GM19372 (cell line): Measurements from ENCODE around the gene MORN1.
"Not testable (repeated sequence)": the region's sequence is repeated elsewhere in the genome, so short reads cannot be mapped to it uniquely, and the experiment has no call there.

Experiments used
- ATAC-seq: cut with Tn5 transposase; IDR thresholded peaks from one replicate; pipeline ENCODE4 v1.9.1; 2021; ENCODE audit warnings: mild to moderate bottlenecking, low read depth, moderate library complexity; ENCODE audit not compliant: unreplicated experiment

The MORN1 gene

DNA sequence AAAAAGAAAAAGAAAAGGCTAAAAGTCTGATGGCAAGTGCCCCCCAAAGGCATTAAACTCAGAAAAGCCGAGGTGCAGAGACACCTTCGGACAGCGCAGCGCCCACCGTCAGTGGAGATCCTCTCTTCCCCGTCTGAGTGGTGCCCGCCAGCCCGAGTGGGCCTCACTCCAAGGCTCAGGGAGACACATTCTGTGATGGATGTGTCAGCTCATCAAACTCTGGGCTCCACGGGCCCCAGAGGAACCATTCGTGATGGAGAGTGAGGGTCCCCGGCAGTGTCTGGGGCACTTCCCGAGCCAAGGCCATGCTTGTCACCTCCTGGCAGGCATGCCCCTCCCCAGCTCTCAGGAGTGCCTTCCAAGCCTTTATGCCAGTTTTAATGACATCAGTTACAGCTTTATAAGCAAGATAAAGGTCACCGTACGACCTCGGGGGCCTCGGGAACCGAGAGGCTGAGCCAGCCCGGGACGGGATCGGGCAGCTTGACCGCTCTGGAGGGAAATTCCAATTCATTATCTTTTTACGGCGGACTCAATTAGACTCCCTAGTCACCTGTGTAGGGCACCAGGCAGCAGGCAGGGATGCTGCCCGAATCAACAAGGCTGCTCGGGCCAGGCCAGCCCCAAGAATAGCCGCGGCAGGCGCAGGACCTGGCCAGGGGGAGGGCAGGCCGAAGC is 49.5 kb downstream of the MORN1 start:
- no peak for ATAC-seq

DNA sequence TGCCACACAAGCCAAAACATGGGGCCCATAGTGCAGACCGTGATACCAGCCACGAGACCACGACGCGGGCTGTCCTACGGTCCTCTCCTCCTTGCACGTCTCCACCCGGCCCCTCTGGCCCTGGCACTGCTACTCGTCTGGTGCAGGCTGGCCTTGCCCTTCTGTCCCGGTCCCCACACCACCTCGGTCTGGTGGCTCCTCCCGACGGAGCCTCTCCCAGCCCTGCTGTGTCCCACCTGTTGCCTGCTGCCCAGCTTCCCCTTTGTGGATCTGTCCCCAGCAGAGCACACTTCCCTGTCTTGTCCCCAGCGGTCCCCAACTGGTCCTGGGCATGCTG is 50.5 kb downstream of the MORN1 start:
- ATAC-seq = no peak

DNA sequence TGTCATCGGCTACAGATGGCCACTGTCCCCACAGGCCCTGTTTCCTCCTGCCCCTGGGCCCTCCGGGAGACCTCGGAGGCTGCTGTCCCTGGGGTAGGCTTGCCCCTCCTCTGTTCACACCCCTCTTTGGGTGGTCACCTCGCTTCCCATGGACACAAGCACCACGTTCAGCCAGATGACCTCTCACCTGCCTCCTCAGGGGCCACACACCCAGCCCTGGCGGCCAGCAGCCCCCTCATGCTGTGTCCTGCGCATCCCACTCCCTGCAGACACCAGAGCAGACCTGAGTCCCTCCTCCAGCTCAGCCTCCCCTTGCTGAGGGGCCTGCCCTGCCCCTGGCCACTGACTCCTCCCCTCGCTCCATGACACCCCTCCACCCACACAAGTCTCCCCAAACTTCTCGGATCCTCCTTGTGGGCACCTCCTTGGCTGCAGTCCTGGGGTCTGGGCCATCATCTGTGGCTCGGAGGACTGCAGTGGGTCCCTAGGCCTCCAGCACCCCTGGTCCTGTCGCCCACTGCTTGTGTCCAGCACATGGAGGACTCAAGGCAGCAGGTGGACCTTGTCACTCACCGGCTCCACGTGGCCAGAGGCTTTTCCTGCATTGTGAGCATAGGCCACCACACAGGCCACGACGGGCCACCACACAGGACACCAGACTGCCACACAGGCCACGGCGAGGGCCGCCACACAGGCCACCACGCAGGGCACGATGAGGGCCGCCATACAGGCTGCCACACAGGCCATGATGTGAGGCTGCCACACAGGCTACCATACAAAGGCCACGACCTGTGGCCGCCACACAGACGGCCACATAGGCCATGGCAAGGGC is 51.1 kb downstream of the MORN1 start:
- no peak for ATAC-seq

DNA sequence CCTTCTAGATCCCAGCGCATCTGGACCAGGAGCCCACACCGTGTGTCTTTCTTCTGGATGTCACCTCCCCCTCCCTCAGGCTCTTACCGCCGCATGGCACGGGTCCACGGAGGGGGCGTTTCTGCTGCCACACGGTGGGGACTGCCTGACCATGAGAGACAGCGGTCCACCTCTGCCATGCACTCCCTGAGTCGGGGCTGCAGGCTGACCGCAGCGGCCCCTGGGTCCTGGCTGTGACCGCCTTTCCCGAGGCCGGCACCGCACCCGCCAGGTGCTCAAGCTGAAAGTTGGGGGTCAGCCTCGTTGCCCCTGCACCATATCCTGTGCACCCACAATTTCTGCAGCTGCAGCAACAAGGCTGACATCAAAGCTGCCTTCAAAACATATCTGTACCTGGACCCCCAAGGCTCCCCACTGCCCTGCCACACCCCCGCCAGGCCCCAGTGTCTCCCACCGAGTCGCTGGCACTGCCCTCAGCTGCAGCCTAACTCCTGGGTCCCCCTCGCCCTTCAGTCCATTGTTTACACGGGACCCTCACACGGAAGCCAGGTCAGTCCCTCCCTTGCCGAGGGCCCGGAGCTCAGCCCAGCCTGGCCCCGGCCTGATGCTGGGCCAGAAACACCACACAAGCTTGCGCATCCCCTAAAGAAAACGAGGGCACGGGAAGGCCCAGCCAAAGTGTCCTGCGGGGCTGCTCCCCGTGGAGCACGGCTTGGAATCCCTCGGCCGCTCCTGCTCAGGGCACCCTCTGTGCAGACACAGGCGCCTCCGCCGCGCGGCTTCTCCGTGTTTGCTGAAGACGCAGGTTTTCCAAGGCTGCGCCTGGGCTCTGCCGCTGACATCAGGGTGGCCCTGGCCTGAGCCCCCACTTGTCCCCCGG is 51.9 kb downstream of the MORN1 start:
- ATAC-seq = no peak

DNA sequence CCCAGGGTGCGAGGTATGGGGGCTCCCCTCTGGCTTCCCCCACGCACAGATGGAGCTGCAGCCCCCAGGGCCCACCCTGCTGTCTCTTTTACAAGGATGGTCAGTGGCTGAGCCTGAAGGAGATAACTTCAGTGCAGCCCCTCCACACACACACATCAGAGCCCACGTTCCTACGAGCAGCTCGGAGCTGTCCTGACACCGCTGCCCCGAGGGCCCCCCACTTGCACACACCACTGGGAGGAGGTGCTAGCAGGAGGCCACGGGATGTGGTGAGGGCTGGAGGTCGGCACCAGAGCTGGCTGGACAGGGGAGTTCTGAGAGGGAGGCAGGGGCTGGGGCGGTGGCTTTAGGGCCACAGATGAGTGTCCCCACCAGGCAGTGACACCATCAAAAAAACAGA is 53.9 kb downstream of the MORN1 start:
- ATAC-seq = no peak

DNA sequence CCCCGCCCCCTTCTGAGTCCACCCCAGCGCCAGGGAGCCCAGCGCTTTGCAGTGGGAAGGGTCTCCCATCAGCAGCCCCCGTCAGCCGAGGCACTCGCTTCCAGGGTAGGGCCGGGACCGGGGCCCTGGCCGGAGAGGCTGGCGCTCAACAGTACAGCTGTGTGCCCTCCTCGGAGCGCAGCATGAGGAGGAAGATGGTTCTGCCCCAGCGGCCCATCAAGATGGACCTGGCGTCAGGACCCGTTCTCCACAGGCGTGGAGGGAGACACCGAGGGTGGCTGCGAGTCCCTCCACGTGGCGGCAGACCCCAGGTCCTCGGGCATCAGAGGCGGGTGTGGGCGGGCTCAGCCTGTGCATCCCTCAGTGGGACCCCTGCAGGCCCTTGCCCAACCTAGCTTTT is 54.3 kb downstream of the MORN1 start:
- ATAC-seq = no peak

DNA sequence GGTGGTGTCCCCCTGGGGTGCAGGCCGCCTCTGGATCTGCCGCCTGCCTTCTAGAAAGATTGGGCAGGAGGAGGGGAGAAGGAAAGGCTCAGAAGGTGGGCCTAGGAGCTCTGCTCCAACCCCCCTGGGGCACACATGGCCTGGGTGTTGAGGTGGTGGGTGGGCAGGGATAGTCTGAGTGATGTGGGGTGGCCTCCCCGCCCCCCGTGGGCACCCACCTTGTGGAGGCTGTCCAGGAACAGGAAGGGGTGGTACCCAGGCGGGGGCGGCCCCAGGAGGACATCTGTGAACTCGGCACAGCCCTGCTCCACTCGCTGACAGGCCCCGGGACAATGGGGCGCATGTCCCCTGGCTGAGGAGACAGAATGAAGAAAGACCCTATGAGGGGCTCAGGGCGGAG is 54.9 kb downstream of the MORN1 start:
- ATAC-seq = no peak

DNA sequence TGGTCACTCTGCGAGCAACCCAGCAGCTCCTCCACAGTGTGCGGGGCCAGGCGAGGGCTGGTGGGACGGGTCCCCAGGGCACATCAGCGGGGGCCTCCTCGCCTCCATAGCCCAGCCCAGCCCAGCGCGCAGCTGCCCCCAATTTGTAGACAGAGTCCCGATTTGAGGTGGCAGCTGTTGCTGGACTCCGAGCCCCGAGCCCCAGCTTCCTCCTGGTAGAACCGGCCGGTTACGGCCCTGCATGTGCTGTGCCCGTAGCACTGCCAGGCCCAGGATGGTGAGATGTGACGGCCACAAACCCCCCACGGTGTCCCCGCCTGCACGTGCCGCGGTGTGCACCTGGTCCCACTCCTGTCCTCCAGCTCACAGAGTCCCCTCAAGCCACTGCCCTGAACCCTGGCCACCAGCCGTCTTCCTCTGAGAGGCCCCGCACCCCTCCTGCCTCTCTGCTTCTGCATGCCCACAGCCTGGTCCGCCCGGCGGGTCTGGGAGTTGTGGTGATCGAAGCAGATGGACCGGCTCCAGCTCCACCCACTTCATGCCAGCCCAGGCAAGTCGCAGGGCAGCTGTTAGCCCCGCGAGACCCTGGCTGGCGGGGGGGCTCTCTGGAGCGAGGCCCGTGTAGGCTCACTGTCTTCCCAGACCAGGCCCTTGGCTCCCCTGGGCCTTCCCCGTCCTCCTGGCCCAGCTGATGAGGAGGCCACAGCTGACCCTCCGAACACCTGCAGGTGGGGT is 55.5 kb downstream of the MORN1 start:
- ATAC-seq = no peak

DNA sequence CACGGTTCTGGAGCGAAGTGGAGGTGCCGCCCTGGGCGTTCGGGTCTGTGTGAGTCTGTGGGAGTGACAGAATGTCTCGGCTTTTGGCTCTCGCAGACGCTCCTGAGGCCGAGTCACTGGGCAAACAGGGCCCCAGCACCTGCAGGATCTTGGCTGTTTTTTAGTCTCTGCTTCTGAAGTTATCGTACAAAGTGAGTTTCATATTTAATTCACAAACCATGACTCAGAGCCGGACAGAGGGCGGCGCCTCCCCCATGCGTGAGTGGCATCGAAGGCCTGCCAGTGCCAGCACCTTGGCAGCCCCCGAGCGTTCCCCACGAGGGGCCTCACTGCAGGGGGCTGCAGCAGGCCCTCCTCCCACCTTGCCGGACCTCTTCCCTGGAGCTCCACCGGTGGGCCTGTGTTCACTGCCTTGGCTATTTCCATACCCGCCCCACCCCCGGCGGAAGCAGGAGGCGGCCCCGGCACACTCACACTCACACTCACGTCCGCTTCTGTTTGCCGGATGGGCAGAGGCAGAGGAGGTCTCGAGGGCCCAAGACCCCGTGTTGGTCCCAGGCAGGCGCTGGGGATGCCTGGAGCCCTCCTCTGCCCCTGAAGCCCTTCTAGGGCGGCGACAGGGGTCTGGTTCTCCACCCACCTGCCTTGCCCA is 56.3 kb downstream of the MORN1 start:
- ATAC-seq = no peak

DNA sequence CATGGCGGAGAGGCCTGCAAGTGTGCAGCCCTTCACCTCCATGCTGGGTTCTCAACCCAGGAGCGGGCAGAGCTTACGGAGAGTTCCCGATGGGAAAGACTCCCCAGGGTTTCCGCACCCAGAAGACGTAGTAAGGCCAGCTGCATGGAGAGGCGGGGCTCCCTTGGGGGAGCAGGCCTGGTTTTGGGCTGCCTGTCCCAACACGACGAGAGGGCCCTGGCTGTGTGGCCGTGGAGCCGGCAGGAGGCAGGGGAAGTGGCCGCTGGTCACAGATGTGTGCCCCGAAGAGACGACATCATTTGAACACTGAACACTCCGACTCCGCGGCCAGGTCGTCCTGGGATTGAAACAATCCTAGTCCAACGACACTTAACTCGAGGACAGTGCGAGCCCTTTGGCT is 57.0 kb downstream of the MORN1 start:
- no peak for ATAC-seq

DNA sequence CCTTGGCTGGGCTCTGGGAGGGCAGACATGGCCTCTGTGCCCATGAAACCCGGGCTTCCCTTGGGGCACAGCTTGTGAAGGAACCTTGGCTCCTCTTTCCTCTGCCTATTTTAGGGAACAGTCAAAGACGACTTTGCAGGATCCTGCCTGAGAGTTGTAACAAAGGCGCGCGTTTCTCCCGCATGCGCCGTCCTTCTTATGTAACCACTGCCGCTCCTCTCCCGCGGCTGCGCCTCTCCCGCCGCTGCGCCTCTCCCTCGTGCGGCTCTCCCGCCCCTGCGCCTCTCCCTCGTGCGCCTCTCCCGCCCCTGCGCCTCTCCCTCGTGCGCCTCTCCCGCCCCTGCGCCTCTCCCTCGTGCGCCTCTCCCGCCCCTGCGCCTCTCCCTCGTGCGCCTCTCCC is 59.8 kb downstream of the MORN1 start:
- not testable (repeated sequence) for ATAC-seq

DNA sequence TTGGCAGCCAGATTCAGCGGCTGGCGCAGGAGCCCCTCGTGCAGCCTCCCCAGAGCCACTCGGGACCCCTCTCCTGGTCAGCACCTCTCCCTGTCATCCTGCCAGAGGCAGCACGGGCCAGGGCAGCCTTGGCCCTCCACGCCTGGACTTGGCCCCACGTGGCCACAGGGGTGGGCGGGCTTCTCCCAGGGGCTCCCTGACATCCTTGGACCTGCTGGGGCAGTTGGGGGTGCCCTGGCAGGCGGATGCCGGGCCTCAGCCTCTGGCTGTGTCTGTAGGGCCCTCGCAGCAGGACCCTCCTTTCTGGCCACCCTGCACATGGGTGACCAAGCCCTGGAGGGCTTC is 60.2 kb downstream of the MORN1 start:
- no peak for ATAC-seq

DNA sequence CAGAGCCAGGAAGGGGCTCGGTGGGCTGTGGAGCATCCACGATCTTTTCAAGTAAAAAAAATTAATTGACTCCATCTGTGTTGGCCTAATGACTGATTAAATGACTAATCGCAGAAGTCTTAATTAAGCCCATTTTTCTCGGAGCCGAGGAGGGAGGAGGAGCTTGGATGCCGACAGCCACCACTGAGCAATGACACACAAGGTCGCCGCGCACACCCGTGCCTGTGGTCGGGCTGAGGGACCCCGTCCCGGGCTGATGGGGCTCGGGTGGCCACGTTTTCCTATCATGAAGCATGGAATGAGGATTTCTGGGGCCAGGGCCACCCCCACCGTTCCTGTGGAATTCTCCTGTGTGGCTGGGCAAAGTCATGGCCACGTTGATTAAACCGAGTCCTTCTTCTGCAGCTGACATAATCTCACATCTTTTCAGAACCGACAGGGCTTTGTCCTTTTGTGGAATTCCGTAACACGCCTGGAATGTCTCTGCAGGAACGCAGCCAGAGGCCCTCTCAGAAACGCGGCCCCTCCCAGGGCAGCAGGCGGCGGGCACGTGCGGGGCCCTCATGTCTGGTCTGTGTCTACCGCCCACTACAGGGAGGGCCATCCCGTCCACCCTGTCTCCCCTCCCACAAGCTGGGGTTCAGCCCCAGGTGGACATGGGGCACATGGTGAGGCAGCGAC is 60.7 kb downstream of the MORN1 start:
- ATAC-seq = no peak

DNA sequence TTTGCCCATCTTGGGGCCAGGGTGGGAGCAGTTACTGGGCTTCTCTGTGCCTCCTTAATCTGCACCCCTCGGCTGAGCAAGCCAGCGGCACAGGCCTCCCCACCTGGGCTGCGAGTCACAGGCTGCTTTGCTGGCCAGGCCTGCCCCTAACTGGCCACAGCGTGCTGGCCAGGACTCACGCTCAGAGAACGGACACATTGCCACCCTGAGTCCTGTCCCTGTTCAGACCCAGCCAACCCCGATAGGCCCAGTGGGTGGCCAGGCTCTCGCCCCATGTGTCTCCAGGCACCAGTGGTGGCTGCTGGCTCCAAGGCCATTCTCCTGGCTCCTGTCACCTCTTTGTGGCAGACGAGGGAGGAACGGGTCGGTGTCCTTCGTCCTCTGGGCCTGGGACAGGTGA is 61.3 kb downstream of the MORN1 start:
- ATAC-seq = no peak

DNA sequence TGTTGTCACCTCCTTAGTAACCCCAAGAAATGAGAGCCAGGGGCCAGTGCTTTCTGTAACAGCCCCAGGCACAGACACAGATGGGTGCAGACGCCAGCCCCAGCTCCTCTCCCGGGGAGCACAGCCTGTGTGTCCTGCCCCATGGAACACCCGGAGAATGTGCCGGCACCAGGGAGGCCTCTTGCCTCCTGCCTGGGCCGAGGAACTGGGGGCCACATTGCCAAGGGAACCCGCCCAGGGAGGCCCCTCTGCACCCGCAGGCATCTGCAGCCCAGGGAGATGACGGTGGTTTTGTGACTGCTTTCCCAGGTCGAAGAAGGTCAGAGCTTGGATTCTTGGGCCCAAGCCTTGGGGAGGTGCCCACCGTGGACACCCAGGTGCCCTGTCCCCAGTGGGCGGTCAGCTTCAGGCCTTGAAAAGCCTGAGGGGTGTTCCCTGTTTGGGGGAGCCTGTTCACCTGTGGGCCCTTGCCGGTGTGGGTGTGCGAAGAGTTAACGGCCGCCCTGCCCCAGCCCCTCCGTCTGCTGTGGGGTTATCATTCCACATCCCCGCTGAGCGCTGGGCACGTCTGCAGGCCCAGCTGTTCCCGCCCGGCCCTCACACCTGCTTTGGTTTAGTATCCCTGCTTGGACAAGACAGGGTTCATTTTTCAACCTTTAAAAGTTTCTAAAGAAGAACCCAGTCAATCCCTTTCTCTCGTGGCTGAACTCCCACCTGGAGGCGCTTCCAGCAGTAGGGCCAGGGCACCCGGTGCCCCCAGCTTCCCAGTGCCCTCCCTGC is 62.5 kb downstream of the MORN1 start:
- ATAC-seq = no peak

DNA sequence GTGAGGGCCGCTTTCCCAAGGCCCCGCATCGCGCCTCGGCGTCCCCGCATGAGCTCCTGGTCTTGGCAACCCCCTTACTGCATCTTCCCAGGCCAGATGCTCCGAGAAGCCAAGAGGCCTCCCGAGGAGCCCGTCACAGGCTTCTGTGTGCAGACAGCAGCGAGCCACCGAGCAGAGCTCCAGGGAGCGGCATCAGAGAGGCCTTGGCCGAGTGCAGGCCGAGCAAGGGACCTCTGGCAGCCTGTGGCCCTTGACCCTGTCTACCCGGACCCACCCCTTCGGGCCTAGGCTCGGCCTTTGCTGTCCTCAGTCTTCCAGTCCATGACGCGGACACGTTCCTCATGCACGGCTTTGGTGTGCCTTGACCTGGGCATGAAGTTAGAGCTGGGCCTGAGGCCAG is 63.5 kb downstream of the MORN1 start:
- no peak for ATAC-seq

DNA sequence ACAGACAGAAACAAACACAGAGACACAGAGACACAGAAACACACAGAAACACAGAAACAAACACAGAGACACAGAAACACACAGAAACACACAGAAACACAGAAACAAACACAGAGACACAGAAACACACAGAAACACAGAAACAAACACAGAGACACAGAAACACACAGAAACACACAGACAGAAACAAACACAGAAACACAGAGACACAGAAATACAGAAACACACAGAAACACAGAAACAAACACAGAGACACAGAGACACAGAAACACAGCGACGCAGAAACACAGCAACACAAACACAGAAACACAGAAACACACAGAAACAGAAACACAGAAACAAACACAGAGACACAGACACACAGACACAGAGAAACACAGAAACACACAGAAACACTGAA is 64.2 kb downstream of the MORN1 start:
- not testable (repeated sequence) for ATAC-seq

DNA sequence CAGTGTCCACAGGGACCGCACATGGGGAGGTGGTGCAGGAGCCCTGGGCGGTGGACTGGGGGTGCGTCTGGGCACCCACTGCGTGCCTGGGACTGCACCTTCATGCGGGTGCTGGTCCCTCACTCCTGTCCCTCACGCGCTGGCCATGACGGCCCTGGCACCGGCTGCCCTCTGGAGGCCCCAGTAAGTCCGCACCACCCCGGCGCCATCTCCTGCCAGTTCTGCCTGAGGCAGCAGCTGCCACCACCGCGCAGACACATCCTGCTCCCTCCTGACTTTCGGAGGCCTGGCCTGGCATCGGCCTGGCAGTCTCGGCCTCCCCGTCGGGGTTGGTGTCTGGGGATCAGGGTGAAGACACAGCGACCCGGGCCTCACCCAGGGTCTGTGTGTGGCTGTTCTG is 64.8 kb downstream of the MORN1 start:
- ATAC-seq = no peak
